CD4-positive, alpha-beta T cell treated with Interleukin-15 for 4 hours (primary cell): ENCODE results near the gene CCDC171.

Experiments
- DNase-seq: peaks from one replicate; pipeline ENCODE4 v3.0.0-alpha.2; 2020; ENCODE audit warnings: low spot score

The CCDC171 gene

DNA sequence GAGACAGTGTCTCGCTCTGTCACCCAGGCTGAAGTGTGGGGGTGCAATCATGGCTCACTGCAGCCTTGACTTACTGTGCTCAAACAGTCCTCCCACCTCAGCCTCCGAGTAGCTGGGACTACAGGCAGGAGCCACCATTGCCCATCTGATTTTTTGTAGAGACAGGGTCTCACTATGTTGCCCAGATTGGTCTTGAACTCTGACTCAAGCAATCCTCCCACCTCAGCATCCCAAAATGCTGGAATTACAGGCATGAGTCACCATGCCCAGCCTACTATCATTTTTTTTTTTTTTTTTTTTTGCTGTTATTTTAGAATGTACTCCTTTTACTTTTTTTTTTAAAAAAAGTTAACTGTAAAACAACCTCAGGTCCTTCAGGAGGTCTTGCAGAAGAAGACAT is 449.0 kb downstream of the CCDC171 start:
- DNase-seq = no peak

DNA sequence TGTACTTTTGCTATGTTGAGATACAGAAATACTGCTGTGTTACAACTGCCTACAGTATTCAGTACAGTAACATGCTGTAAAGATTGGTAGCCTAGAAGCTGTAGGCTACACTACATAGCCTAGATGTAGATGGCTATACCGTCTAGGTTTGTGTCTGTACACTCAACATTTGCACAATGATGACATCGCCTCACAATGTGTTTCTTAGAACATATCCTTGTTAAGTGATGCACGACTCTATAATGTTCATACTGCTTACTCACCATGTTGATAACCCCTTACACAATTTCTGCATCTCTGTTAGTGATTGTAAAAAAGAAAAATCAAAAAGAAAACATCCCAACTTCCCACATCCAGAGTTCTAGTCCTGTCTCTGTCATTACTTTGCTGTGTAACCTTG is 450.0 kb downstream of the CCDC171 start:
- DNase-seq = no peak

- no peak for DNase-seq
These were observed 450.9 kb downstream of the CCDC171 start for GRCh38 chr9:16003785-16004184.

GRCh38 chr9:16004613-16005012 is 451.8 kb downstream of the CCDC171 start:
- no peak for DNase-seq

DNA sequence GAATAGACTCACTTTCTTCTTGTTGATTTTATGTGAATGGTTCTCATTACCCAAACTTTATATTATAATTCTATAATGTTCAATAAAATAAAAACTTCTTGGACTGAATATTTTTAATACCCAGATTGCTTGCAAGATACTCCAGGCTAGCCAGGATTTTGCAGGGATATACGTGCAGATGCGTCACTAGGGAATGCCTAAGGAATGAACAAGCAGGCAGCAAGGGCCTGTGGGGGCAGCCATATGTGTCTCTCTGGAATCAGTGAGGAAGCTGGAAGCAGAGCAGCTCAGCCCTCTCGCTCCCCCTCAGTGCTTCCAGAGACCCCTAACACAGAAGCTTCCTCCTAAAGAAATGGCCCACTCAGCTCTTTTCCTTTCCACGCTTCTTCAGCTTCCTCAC is 457.4 kb downstream of the CCDC171 start:
- no peak for DNase-seq

GRCh38 chr9:16012621-16013020 is 459.8 kb downstream of the CCDC171 start:
- no peak for DNase-seq

DNA sequence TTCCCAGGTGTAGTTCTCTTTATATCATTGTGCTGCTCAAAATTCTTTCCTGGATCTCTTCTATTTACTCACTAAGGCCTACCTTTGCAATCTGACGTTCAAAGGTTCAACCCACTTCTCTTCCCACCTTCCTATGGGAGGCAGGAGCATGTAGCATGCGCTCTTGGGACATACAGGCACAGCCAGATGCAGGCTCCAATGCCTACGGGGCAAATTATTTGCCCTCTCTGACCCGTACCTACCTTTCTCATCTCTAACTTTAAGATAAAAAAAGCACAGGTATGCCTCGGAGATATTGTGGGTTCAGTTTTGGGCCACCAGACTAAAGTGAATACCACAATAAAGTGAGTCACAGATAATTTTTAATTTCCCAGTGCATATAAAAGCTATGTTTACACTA is 460.5 kb downstream of the CCDC171 start:
- DNase-seq = no peak

DNA sequence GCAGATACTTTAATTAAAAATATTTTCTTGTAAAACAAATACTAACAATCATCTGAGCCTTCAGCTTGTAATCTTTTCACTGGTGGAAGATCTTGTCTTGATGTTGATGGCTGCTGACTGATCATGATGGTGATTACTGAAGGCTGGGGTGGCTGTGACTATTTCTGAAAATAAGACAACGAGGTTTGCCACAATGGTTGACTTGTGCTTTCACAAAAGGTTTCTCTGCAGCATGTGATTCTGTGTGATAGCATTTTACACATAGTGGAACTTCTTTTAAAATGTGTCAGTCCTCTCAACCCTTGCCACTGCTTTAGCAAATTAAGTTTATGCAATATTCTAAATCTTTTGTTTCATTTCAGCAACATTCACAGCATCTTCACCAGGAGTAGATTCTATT is 461.0 kb downstream of the CCDC171 start:
- no peak for DNase-seq

DNA sequence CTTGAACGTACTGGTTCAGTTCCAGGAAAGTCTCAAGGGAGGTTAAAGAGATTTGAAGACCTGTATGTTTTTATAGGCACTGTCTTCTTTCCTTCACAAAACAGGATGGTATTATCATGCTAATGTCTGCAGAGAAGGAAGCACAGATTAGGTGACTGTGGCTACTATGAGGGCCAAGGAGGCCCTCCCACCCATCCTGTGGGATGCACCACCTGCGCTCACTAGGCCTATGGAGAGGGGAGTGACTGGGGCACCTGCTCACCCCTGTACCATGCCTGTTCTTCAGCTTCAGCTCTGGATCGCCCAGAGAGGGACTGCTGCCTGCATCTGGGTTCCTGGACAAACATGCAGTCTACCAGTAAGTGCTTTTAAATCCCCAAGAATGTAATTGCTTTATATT is 469.4 kb downstream of the CCDC171 start:
- no peak for DNase-seq

- no peak for DNase-seq
These were observed 470.6 kb downstream of the CCDC171 start for GRCh38 chr9:16023446-16023845.
